GM10248 (cell line): ENCODE data around the gene FAM219A.
"Not testable (repeated sequence)": the region's sequence is repeated elsewhere in the genome, so short reads cannot be mapped to it uniquely, and the experiment has no call there.

Experiments
- CTCF ChIA-PET: fragments of 300-600 bp; sonication (Branson Sonifier 250); formaldehyde crosslinking; extraction: SDS; loops from one replicate; lab custom pipeline; 2021; ENCODE audit warnings: antibody characterized with exemption; lab: Yijun Ruan, JAX
- POLR2A ChIA-PET: fragments of 350-650 bp; sonication (Branson Sonifier 250); formaldehyde crosslinking; extraction: SDS; loops from one replicate; lab custom pipeline; 2020; ENCODE audit warnings: antibody characterized with exemption; lab: Yijun Ruan, JAX
- DNase-seq: peaks from one replicate; pipeline ENCODE4 v3.0.0; 2012; ENCODE audit errors: extremely low spot score
- CTCF ChIP-seq: IDR thresholded peaks from 2 replicates; pipeline ENCODE4 v1.5.1; 2012; ENCODE audit warnings: mild to moderate bottlenecking, low read depth; ENCODE audit errors: extremely low read depth, missing control alignments, control extremely low read depth

Gene FAM219A

GRCh38 chr9:34490360-34490759 is 32.0 kb upstream of the FAM219A start:
- TF ChIP-seq CTCF, result no peak
- ChIA-PET CTCF (interaction anchor here (1.1 to 6.0 kb wide), 4 partner anchors 10 to 113 kb away, joined by 4 to 61 read pairs (median 6); no protein-coding TSS in a partner anchor), POLR2A (no interaction called here)
- DNase-seq, result no peak

- POLR2A ChIA-PET, result no interaction called here
- no peak for TF ChIP-seq CTCF
- DNase-seq, result no peak
- CTCF ChIA-PET, result interaction anchor here (0.9 to 6.0 kb wide), 3 partner anchors 13 to 145 kb away, joined by 3 to 61 read pairs (median 3); no protein-coding TSS in a partner anchor
These were observed 28.2 kb upstream of the FAM219A start for GRCh38 chr9:34486572-34486971.

GRCh38 chr9:34485822-34486221 is 27.5 kb upstream of the FAM219A start:
- no peak for TF ChIP-seq CTCF
- DNase-seq, result no peak
- ChIA-PET POLR2A (no interaction called here), CTCF (interaction anchor here (0.8 to 1.4 kb wide), 5 partner anchors 10 to 145 kb away, joined by 3 to 4 read pairs (median 3); no protein-coding TSS in a partner anchor)

GRCh38 chr9:34484678-34485077 is 26.3 kb upstream of the FAM219A start:
- ChIA-PET POLR2A (no interaction called here), CTCF (interaction anchor here (0.7 to 1.4 kb wide), 3 partner anchors 11 to 15 kb away, joined by 3 to 4 read pairs (median 3); no protein-coding TSS in a partner anchor)
- DNase-seq, result no peak
- no peak for TF ChIP-seq CTCF

- DNase-seq, CTCF ChIA-PET, POLR2A ChIA-PET: not testable (repeated sequence)
These were observed 24.4 kb upstream of the FAM219A start for GRCh38 chr9:34482746-34483145.

- POLR2A ChIA-PET, DNase-seq, CTCF ChIA-PET: not testable (repeated sequence)
These were observed 23.2 kb upstream of the FAM219A start for GRCh38 chr9:34481620-34482019.

- no peak for DNase-seq
- CTCF ChIA-PET, result interaction anchor here (1.2 to 1.8 kb wide), 4 partner anchors 14 to 223 kb away, joined by 3 to 4 read pairs (median 4); no protein-coding TSS in a partner anchor
- POLR2A ChIA-PET, result no interaction called here
- TF ChIP-seq CTCF, result no peak
These were observed 21.1 kb upstream of the FAM219A start for GRCh38 chr9:34479431-34479866.
